GM19043 (cell line): ENCODE measurements around the gene MKLN1.
"Not testable (repeated sequence)": the region's sequence is repeated elsewhere in the genome, so short reads cannot be mapped to it uniquely, and the experiment has no call there.

Experiments used
- ATAC-seq: cut with Tn5 transposase; IDR thresholded peaks from one replicate; pipeline ENCODE4 v1.9.1; 2021; ENCODE audit warnings: low read depth; ENCODE audit not compliant: unreplicated experiment

Gene MKLN1

DNA sequence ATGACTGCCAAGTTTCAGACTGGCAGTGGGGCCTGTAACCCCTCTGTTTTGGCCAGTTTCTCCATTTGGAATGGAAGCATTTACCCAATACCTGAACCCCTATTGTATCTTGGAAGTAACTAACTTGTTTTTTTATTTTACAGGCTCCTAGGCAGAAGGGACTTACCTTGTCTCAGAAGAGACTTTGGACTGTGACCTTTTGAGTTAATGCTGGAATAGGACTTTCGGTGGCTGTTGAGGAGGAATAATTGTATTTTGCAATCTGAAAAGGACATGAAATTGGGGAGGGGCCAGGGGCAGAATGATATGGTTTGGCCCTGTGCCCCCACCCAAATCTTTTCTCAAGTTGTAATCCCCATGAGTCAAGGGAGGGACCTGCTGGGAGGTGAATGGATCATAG is 20.0 kb upstream of the MKLN1 start:
- no peak for ATAC-seq

DNA sequence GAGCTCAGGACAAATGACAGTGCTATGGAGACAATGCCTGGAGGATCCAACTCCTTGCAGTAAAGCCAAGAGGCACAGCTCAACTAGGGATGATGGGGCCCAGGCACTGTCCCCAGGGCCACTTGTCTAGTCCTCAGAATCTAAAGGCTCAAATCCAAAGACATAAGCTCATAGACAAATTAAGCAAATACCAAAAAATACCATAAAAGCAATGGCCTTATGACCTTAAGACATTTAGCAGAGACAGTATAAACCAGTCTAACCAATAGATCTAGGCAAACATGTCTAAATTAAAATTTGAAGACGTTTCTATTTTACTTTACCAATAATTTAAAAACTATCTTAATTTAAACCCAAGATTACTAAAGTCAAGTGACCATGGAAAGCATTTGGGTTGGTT is 14.8 kb upstream of the MKLN1 start:
- ATAC-seq = no peak

DNA sequence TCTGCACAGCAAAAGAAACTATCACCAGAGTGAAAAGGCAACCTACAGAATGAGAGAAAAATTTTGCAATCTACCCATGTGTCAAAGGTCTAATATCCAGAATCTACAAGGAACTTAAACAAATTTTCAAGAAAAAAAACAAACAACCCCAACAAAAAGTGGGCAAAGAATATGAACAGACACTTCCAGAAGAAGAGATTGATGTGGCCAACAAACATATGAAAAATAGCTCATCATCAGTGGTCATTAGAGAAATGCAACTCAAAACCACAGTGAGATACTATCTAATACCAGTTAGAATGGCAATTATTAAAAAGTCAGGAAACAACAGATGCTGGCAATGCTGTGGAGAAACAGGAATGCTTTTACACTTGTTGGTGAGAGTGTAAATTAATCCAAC is 7.1 kb upstream of the MKLN1 start:
- ATAC-seq = no peak

DNA sequence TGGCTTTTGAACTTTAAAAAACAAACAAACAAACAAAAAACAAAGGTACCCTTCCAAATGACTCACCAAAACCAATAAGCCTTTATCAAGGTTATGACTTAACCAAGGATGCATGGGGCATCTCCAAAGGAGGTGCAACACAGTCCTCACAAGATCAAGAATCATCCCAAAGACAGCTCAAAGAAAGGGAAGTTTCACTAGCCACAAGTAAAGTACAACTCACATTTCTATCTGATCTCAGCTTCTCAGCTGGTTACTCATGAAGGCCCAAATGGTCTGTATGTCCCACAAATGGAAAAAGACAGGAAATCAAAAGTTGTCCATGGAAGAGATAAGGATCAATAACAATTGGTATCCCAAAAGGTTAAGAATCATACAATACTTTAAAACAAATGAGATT is 6.0 kb upstream of the MKLN1 start:
- ATAC-seq = no peak

DNA sequence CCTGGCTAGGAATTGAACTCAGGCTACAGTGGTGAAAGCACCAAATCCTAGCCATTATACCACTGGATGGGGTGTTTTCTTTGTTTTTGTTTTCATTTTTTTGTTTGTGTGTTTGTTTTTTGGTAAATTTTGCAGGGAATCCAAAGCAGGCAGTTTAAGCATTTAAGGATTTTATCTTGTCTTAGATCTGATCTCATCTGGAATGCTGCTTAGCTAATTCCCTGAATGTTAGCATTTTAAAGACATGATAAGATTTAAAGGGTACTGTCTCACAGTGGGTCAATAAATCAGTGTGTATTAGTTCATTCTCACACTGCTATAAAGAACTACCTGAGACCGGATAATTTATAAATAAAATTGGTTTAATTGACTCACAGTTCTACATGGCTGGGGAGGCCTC is 5.6 kb upstream of the MKLN1 start:
- ATAC-seq = no peak

DNA sequence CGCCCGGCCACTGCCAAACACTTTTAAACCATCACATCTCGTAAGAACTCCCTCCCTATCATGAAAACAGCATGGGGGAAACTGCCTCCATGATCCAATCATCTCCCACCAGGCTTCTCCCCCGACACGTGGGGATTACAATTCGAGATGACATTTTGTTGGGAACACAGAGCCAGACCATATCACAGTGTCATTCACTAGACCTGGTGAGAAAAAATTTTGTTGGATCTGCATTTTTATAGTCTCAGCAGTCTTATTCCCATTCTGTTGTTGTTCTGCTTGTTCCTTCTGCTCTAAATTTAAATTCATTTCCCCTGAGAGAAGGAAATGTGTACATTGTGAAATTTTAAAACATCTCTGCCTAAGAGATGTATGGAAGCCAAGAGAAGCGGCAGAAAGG is 4.8 kb upstream of the MKLN1 start:
- no peak for ATAC-seq

DNA sequence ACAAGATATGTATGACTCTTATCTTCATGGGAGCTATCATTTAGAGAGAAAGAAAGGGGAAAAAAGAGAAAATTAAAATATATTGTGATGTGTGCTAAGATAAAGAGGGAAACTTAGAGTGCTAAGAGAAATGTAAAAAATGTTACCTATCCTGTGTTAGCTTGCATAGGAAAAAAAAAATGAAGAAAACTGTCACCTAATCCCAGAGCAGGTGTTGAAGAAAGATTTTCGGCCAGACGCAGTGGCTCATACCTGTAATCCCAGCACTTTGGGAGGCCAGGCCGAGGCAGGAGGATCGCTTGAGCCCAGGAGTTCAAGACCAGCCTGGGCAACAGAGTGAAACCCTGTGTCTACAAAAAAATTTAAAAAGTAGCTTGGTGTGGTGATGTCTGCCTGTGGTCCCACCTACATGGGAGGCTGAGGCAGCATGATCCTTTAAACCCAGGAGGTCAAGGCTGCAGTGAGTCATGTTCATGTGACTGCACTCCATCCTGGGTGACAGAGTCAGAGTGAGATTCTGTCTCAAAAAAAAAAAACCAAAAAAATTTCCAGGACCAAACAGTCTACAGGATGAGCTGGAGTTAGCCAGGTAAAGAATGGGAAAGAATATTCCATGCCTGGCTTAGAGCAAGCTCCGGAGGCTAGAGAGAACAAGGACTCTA is 2.4 kb upstream of the MKLN1 start:
- ATAC-seq = no peak

DNA sequence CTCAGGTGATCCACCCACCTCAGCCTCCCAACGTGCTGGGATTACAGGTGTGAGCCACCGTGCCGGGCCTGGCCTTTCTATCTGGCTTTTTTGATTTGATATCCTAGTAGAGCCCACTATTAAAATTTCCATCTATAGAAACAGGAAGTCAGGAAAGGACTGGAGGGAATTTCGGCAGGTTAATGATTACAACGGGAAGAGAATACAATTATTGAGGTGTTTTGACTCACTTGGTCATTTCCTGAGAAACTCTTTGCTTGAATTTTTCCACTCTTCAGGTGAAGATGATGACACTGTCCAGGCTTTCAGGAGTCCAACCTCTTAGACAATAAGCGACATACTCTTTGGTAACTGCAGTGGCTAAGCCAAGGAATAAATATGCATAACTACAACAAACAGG is 1.1 kb upstream of the MKLN1 start:
- no peak for ATAC-seq

DNA sequence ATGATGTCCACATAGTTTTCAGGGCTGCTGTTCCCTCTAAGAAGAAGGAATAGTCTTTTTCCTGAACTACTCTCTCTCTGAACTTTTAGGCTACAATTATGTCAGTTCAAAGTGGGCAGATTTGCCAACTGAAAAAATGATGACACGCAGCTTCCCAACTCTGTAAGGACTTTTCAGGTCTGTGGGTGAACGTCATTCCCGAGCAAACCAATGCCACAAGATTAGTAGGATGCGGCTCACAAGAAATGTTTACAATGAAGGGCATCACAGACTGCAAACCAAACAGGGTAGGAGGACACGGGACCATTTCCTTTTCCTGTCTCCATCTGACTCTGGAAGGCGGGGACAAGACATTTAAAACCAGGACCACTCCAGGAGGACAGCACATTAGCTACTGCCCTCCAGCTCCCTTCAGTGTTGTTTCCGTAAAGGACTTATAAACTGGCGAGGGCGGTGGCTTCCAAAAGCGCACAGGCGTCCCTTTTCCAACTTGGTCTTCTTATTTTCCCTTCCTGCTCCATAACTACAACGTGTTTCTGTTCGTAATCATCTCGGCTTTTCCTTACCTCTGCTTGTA is 539 bp upstream of the MKLN1 start:
- no peak for ATAC-seq

DNA sequence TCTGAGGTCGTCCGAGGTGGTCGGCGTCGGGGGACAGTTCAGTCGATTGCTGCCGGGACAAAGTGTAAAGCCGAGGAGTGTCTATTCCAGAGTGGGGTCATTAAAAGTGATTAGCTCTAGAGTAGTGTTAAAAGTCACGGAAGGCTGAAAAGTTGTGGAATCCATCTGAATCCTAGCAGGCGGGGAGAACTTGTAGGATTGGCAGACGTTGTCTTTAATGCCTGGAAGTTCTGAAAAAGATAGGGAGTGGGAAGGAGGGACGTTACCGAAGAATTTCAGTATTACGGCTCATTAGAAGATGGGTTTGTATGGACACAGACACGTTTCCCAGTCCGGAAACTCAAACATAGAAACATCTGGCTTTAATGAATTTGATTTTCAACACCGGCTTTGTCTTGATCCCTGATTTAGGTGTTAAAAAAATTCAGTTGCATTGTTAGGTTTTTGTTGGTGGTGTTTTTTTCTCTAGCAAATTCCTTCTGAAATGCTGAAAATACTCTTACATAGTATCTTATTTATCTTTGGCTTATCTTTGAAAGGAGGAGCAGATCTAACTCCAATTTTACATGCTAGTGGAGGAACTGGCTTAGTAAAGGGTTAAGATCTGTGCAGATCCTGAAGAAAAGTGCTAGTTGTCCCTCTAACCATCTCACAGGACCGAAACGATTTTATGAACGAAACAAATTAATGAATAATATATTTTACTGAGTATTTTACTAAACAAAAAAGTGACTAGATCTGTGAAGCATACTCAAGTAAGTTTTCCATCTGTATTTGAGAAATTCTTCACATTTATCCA is 900 bp downstream of the MKLN1 start:
- no peak for ATAC-seq

DNA sequence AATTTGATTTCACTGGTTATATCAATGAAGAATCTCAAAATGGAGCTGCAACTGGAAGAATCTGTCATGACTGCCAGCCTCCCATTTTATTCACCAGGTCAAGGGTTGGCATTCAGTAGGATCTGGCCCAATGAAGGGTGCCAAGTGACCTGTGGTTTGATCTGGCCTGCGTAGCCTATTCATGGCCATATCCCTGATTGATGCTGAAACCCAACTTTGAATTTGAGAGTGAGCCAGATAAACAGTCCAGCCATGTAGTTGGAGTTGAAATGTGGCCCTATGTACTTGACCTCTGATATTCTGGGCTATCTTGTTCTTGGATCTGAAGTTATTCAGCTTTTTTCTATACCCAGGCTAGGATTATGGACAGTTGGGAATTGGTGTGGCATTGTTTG is 1.5 kb downstream of the MKLN1 start:
- no peak for ATAC-seq

DNA sequence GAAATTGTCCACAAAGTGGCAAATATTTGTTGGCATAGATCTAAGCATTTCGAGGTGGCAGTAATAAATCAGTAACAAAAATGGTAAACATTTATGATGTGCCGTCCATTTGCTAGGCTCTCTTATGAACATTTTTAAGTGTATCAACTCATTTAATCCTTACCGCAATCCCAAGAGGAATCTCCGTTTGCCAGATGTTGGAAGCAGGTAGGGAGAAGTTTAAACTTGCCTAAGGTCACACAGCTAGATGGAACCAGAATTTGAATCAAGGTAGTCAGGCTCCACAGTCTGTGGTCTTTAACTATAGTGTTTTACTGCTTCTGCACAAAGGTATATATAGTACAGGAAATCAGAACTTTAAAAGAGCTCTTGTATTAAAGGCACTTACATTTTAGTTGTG is 2.6 kb downstream of the MKLN1 start:
- no peak for ATAC-seq

DNA sequence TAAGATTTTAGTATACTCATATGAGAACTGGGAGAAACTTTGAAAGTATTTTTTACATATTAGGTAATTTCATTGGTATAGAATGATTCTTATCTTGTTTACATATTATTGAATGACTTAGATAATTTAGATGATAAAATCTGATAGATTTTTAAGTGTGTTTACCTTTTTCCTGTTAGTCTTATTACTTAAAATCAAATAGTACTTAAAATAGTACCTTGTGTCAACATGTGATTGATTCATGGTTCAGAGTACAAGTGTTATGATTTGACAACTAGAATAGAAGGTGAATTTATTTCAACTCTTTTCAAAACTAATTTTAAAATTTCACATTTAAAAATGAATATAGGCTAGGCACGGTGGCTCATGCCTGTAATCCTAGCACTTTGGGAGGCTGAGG is 4.1 kb downstream of the MKLN1 start:
- ATAC-seq = no peak

DNA sequence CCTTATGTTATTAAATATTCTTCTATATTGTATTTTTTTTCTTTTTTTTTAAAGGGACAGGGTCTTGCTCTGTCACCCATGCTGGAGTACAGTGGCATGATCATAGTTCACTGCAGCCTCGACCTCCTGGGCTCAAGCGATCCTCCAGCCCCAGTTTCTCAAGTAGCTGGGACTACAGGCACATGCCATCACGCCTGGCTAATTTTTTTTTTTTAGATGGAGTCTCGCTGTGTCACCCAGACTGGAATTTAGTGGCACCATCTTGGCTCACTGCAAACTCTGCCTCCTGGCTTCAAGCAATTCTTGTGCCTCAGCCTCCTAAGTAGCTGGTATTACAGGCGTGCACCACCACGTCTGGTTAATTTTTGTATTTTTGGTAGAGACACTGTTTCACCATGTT is 5.1 kb downstream of the MKLN1 start:
- ATAC-seq = not testable (repeated sequence)

DNA sequence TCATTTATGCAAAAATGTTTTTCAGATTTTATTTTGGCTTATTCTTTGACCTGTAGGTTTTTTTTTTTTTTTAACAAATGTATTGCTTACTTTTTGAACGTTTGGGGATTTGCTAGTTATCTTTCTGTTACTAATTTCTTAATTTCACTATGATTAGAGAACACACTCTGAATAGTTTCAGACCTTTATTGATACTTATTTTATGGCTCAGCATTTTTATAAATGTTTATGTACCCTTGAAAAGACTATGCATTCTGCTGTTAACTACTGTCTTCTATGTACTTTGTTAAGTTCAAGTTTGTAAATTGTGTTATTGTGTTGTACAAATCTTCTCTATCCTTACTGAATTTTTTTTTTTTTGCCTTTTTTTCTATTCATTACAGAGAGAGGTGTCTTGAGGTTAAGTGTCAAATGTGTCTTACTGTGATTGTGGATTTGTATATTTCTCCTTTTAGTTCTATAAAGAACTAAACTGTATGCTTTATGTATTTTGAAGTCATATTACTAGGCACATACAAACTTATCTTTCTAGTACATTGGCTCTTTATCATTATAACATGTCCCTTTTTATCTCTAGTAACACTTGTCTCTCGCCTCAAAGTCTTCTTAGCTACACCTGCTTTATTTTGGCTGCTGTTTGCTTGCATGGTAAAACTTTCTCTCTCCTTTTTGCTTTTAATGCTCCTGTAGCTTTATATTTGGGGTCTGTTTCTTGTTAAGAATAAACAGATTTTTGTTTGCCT is 8.1 kb downstream of the MKLN1 start:
- ATAC-seq = no peak

DNA sequence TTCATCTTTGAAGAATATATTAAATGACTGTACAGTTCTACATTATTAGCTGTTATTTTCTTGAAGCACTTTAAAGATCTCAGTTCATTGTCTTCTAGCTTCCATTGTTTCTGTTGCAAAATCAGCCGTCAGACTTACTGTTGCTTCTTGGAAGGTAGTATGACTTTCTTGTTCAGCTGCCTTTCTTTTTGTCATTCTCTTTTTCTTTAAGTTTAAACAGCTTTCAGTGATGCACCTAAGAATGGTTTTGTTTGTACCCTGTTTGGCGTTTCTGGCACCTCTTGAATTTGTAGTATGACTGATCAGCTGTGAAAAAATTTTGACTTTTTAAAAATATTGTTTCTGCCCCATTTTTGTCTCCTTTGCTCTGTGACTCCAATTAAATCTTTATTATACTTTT is 9.3 kb downstream of the MKLN1 start:
- no peak for ATAC-seq

DNA sequence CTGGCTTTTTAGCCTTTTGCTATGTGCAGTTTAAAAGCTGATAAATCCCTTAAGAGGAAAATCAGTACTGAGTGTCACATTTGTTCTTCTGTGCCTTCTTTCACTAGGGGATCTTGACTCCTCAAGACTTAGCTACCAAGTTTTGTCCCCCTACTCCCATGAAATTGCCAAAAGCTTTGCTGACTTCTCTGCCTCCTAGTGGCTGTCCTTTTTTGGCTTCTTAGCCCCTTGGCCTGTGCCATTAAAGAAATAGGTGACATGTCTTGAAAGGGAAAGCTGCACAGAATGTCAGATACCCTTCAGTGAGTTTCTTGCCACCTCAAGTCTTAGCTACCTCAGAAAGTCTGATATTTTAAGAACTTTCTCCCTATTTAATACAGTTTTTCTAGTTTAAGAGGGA is 10.5 kb downstream of the MKLN1 start:
- ATAC-seq = no peak

DNA sequence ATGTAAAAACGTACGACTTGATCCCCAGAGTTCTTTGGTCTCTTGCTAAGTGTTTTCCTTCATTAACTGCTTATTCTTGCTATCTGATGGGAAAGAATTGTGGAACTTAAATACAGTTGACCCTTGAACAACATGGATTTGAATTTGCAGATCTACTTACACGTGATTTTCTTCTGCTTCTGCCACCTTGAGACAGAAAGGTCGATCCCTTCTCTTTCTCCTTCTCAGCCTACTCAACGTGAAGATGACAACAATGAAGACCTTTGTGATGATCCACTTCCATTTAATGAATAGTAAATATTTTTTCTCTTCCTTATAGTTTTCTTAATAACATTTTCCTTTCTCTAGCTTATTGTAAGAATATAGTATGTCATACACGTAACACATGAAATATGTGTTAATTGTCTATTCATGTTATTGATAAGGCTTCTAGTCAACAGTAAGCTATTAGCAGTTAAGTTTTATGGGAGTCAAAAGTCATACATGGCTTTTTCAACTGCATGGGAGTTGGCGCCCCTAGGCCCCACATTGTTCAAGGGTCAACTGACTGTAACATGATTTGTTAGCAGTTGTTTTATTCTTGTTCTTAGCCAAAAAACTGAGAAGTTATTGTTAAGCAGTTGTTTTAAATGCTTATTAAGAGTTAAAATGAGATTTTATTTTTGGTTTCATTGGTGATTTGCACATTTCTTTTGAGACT is 11.2 kb downstream of the MKLN1 start:
- no peak for ATAC-seq

DNA sequence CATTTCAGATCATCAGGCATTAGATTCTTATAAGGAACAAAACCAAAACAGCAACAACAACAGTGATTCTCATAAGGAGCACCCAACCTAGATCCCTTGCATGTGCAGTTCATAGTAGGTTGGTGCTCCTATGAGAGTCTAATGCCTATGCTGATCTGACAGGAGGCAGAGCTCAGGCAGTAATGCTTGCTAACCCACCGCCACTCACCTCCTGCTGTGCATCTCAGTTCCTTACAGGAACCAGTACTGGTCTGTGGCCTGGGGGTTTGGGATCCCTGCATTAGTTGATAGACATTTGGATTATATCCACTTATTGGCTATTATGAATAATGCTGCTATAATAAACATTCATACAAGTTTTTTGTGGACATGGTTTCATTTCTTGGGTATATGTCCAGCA is 14.0 kb downstream of the MKLN1 start:
- no peak for ATAC-seq

DNA sequence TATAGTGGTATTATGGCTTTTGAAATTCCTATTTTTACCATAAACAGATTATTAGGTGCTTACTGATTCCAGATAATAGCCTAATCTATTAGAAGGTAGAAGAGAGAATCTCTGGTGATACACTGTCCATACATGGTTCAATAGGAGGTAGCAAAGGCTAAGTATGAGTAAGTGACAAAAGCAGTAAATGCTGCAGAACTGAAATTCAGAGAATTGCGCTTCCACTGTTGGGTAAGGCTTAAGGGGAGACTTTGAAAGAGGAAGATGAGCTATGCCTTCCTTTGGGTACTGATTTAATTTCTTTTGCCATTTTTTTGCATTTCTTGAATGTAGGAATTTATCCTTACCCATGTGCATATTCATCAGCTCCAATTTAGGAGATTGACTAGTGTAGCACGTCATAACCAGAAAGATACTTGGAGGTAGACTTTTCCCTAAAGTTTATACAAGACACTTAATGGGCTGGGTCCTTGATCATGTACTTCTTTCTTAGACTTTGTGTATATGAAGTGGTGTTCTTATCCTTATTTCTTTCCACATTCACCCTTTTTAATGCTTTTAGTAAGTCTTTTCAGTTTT is 15.3 kb downstream of the MKLN1 start:
- ATAC-seq = no peak
